ENCODE measurements around the gene GASK1A. TPM values are rescaled to one million over a fixed set of nuclear protein-coding genes. Genes with fewer than 3 reads are reported as not detected.

GASK1A gene
- total RNA-seq, 1 donor from 2014 or later: not detected

DNA sequence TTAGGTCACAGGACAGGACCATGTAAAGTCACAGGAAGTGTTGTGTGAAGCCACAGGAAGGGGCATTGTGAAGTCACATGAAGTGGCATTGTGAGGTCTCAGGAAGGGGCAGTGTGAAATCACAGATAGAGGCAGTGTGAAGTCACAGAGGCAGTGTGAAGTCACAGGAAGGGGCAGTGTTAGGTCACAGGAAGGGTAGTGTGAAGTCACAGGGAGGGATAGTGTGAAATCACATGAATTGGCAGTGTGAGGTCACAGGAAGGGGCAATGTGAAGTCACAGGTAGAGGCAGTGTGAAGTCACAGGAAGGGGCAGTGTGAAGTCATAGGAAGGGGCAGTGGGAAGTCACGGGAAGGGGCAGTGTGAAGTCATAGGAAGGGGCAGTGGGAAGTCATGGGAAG, 37.9 kb downstream of the GASK1A start:
- Mint-ChIP-seq H3K4me1 (ENCODE audit: unreplicated experiment) (no peaks in the 10 kb centered on the region), H3K27ac (ENCODE audit: unreplicated experiment) (no peak overlapping the region), H3K4me3 (ENCODE audit: unreplicated experiment) (no peak overlapping the region), H3K27me3 (ENCODE audit: unreplicated experiment) (peaks cover 2% of the 10 kb centered on the region), H3K9me3 (ENCODE audit: unreplicated experiment) (no peaks in the 10 kb centered on the region), H3K36me3 (ENCODE audit: unreplicated experiment) (no peaks in the 10 kb centered on the region)
- no peak for TF ChIP-seq CTCF (IDR thresholded peaks at IDR 0.05)
- DNase-seq (ENCODE audit: extremely low spot score, unreplicated experiment): no peak

DNA sequence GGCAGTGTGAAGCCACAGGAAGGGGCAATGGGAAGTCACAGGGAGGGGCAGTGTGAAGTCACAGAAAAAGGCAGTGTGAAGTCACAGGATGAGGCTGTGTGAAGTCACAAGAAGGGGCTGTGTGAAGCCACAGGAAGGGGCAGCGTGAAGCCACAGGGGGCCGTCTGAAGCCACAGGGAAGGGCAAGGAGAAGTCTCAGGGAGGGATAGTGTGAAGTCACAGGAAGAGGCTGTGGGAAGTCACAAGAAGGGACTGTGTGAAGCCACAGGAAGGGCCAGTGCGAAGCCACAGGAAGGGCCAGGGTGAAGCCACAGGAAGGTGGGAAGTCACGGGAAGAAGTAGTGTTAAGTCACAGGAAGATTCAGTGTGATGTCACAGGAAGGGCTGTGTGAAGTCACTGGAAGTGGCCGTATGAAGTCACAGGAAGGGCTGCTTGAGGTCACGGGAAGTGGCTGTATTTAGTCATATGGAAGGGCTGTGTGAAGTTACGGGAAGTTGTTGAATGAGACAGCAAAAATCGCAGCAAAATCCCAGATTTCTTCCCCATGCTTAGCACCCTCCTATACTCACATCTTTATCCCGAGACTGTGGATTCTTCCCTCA, 38.6 kb downstream of the GASK1A start:
- no peaks in the 10 kb centered on the region for H3K36me3 Mint-ChIP-seq (ENCODE audit: unreplicated experiment)
- DNase-seq (ENCODE audit: extremely low spot score, unreplicated experiment): no peak
- no peaks in the 10 kb centered on the region for H3K4me1 Mint-ChIP-seq (ENCODE audit: unreplicated experiment)
- H3K27me3 Mint-ChIP-seq (ENCODE audit: unreplicated experiment): peaks cover 2% of the 10 kb centered on the region
- no peak overlapping the region for H3K4me3 Mint-ChIP-seq (ENCODE audit: unreplicated experiment)
- no peaks in the 10 kb centered on the region for H3K9me3 Mint-ChIP-seq (ENCODE audit: unreplicated experiment)
- no peak overlapping the region for H3K27ac Mint-ChIP-seq (ENCODE audit: unreplicated experiment)
- TF ChIP-seq CTCF (IDR thresholded peaks at IDR 0.05): no peak

DNA sequence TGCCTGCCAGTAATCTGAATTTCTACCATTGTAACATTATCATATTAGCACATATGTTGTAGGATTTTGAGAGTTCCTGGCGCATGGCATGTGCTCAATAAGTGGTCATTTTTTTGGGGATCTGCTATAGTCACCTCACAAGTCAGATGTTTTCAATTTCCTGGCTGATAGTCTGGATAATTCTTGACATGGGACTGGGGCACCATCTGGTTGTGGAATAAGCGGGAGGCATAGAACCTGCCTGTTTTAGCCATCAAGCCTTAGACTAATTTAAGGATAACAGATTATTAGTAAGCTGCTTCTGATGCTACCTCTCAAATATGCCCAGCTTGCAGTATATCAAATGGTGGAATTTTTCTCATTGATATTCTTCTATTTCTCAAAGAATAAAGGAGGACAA, 39.1 kb downstream of the GASK1A start:
- H3K9me3 Mint-ChIP-seq (ENCODE audit: unreplicated experiment): no peaks in the 10 kb centered on the region
- TF ChIP-seq CTCF (IDR thresholded peaks at IDR 0.05): no peak
- H3K4me3 Mint-ChIP-seq (ENCODE audit: unreplicated experiment): no peak overlapping the region
- no peak for DNase-seq (ENCODE audit: extremely low spot score, unreplicated experiment)
- H3K27ac Mint-ChIP-seq (ENCODE audit: unreplicated experiment): no peak overlapping the region
- H3K4me1 Mint-ChIP-seq (ENCODE audit: unreplicated experiment): no peaks in the 10 kb centered on the region
- H3K36me3 Mint-ChIP-seq (ENCODE audit: unreplicated experiment): no peaks in the 10 kb centered on the region
- peaks cover 2% of the 10 kb centered on the region for H3K27me3 Mint-ChIP-seq (ENCODE audit: unreplicated experiment)

DNA sequence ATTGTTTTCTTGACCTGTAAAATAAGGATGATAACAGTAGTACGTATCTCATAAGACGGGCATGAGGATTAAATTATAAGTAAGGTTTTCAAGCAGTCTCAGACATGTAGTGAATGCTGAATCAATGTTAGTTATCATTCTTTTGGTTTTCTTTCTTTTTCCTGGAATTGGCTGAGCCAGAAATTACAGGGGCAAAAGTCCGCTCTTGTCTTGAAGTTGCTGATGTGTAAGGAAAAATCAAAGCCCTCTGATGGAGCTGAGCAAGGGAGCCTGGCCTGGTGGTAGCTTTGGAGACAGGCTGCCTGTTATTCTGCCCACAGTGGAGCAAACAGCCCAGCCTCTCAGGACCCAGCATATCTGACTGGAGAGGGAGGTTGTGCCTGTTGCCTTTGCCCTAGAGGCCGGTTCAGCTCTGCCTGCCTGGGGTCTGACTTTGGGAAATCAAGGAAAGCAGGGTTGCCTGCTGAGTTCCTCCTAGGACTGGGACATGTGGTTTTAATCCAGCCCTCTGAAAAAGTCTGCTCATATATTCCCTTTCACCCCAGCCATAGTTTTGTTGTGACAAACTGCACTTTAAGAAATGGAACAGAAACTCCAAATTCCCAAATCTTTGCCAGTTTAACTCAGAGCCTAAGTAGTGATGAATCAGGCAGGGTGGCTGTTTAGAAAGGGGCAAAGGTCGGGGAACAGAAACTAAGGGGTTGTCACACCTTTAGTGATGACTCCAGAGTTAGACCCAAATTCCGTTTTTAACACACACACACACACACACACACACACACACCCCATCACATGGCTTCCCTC, 40.1 kb downstream of the GASK1A start:
- no peak for DNase-seq (ENCODE audit: extremely low spot score, unreplicated experiment)
- no peaks in the 10 kb centered on the region for H3K9me3 Mint-ChIP-seq (ENCODE audit: unreplicated experiment)
- H3K36me3 Mint-ChIP-seq (ENCODE audit: unreplicated experiment): no peaks in the 10 kb centered on the region
- peaks cover 9% of the 10 kb centered on the region for H3K27me3 Mint-ChIP-seq (ENCODE audit: unreplicated experiment)
- H3K4me1 Mint-ChIP-seq (ENCODE audit: unreplicated experiment): no peaks in the 10 kb centered on the region
- TF ChIP-seq CTCF (IDR thresholded peaks at IDR 0.05): no peak
- H3K4me3 Mint-ChIP-seq (ENCODE audit: unreplicated experiment): no peak overlapping the region
- no peak overlapping the region for H3K27ac Mint-ChIP-seq (ENCODE audit: unreplicated experiment)

- Mint-ChIP-seq H3K27ac (ENCODE audit: unreplicated experiment) (no peak overlapping the region), H3K9me3 (ENCODE audit: unreplicated experiment) (no peaks in the 10 kb centered on the region), H3K36me3 (ENCODE audit: unreplicated experiment) (no peaks in the 10 kb centered on the region), H3K27me3 (ENCODE audit: unreplicated experiment) (peaks cover 9% of the 10 kb centered on the region), H3K4me1 (ENCODE audit: unreplicated experiment) (no peaks in the 10 kb centered on the region), H3K4me3 (ENCODE audit: unreplicated experiment) (no peak overlapping the region)
- no peak for DNase-seq (ENCODE audit: extremely low spot score, unreplicated experiment)
- TF ChIP-seq CTCF (IDR thresholded peaks at IDR 0.05): no peak
These were observed 40.7 kb downstream of the GASK1A start for GRCh38 chr3:43019826-43020225.
